ENCODE measurements around the gene HDAC8. TPM values are rescaled to one million over a fixed set of nuclear protein-coding genes. Genes with fewer than 3 reads are reported as not detected.

HDAC8 gene
- total RNA-seq, 2 experiments from 2014 or later = 23.6 to 23.8 TPM

GRCh38 chrX:72360326-72360725, 212.3 kb downstream of the HDAC8 start:
- no peak for DNase-seq
- Mint-ChIP-seq H3K27ac (no peak overlapping the region), H3K9me3 (ENCODE audit: insufficient read depth) (no peaks in the 10 kb centered on the region), H3K4me1 (ENCODE audit: low read depth) (no peaks in the 10 kb centered on the region), H3K36me3 (ENCODE audit: low read depth) (no peaks in the 10 kb centered on the region), H3K27me3 (ENCODE audit: low read depth) (no peaks in the 10 kb centered on the region), H3K4me3 (no peak overlapping the region)
- no peak for ATAC-seq
- CTCF ChIA-PET = no interaction called here
- POLR2A ChIA-PET = no interaction called here

DNA sequence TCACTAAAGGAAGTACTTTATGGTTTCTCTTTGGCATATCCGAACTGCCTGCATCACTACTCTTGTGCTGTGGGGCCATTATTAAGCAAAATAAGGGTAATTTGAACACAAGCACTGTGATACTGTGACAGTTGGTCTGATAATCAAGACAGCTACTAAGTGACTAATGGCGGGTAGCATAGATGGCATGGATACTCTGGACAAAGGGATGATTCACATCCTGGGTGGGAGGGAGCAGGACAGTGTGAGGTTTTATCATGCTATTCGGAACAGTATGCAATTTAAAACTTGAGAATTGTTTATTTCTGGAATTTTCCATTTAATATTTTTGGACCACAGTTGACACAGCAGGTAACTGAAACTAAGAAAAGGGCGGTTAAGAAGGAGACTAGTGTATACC, 214.3 kb downstream of the HDAC8 start:
- DNase-seq (no peak), ATAC-seq (no peak)
- POLR2A ChIA-PET = no interaction called here
- Mint-ChIP-seq H3K4me3 (no peak overlapping the region), H3K36me3 (ENCODE audit: low read depth) (no peaks in the 10 kb centered on the region), H3K27ac (no peak overlapping the region), H3K27me3 (ENCODE audit: low read depth) (no peaks in the 10 kb centered on the region), H3K9me3 (ENCODE audit: insufficient read depth) (no peaks in the 10 kb centered on the region), H3K4me1 (ENCODE audit: low read depth) (no peaks in the 10 kb centered on the region)
- CTCF ChIA-PET = no interaction called here

- ATAC-seq (no peak), DNase-seq (no peak)
- no peaks in the 10 kb centered on the region for H3K9me3 Mint-ChIP-seq (ENCODE audit: insufficient read depth)
- H3K27me3 Mint-ChIP-seq (ENCODE audit: low read depth) = no peaks in the 10 kb centered on the region
- H3K4me3 Mint-ChIP-seq = no peak overlapping the region
- H3K4me1 Mint-ChIP-seq (ENCODE audit: low read depth) = no peaks in the 10 kb centered on the region
- no peak overlapping the region for H3K27ac Mint-ChIP-seq
- ChIA-PET CTCF (no interaction called here), POLR2A (no interaction called here)
- peaks cover 7% of the 10 kb centered on the region for H3K36me3 Mint-ChIP-seq (ENCODE audit: low read depth)
These were observed 219.9 kb downstream of the HDAC8 start for GRCh38 chrX:72352786-72353185.

DNA sequence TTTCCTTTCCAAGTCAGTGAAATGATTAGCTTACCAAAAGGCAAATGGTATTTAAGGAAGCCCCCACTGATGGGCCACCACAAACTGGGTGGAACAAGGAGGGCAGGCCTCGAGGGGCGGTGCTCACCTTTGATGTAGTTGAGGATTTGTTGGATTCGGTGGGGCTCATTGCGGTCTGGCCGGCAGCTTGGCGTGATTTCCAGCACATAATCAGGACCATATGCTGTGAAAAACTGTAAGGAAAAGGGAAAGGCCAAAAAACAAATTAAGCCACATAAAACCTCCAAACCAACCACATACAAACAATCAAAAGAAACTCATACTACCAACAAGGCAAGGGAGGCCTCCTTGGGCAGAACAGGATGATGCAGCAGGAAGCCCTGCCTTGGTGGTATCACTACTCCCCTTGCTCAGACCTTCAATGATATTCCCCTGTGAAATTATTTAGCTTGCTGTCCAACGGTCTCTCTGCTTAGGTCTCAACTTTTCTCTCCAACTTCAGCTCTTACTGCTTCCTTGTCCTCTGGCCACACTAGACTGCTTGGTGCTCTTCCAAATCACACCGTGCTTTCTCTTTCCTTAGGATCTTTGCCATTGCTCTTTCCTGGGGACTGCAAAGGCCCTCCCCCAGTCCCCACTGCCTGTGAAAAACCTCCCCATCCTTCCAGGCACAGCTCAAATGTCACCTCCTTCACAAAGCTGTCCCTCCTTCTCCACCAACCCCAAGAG, 220.9 kb downstream of the HDAC8 start:
- Mint-ChIP-seq H3K9me3 (ENCODE audit: insufficient read depth) (no peaks in the 10 kb centered on the region), H3K27ac (no peak overlapping the region), H3K27me3 (ENCODE audit: low read depth) (no peaks in the 10 kb centered on the region), H3K4me3 (no peak overlapping the region), H3K36me3 (ENCODE audit: low read depth) (peaks cover 7% of the 10 kb centered on the region), H3K4me1 (ENCODE audit: low read depth) (no peaks in the 10 kb centered on the region)
- ATAC-seq (no peak), DNase-seq (no peak)
- ChIA-PET CTCF (no interaction called here), POLR2A (no interaction called here)

DNA sequence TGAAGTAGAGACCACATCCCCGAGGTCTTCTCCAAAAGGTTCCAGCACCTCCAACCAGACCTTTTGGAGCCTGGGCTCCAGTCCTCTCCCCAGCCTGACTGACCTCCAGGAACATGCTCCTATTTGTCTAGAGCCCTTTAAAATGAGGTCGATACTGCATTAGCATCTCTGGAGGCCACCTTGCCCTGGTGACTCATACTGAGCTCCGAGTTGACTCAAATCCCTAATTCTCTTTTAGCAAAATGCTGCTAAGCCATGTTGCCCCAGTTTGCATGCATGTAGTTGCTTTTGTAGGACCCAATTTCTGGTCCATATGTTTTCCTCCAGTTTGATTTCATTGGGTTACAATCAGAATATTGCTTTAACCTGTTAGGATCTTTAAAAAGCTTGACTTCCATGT, 223.5 kb downstream of the HDAC8 start:
- H3K27ac Mint-ChIP-seq = no peak overlapping the region
- ChIA-PET CTCF (no interaction called here), POLR2A (no interaction called here)
- DNase-seq = no peak
- H3K4me1 Mint-ChIP-seq (ENCODE audit: low read depth) = no peaks in the 10 kb centered on the region
- no peaks in the 10 kb centered on the region for H3K9me3 Mint-ChIP-seq (ENCODE audit: insufficient read depth)
- ATAC-seq = no peak
- H3K36me3 Mint-ChIP-seq (ENCODE audit: low read depth) = peaks cover 7% of the 10 kb centered on the region
- H3K4me3 Mint-ChIP-seq = no peak overlapping the region
- no peaks in the 10 kb centered on the region for H3K27me3 Mint-ChIP-seq (ENCODE audit: low read depth)

DNA sequence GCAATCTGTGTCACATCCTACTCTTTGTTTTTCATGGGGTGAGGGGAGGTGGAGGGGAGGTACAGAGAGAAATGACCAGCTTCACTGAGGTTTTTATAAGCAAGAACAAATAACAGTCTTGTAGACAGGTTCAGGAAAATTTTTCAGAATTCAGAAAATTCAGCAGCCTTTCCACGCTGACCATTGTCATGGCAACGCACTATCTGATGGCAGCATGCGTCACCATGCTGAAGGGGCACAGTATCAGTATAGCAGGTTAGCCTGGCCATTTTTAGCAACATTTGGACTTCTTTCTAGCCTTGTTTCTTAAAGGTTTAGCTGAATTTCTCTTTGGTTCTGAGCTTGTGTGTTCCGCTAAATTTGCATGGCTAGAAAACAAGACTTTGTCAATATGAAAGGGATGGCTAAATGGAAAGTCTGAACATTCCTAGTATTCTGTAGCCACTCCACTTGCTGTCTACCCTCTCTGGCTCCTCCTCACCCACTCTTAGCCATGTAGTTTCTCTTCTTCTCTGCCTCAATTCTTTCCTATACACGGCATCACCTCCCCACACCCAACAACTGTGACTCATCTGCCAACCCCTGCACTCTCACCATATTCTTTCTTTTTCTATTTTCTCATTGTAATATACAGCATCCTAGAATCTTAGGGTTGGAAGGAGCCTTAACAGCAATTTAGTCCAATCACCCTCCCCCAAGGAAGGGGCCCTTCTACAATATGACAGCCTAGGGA, 224.2 kb downstream of the HDAC8 start:
- no peak overlapping the region for H3K27ac Mint-ChIP-seq
- H3K9me3 Mint-ChIP-seq (ENCODE audit: insufficient read depth) = no peaks in the 10 kb centered on the region
- H3K36me3 Mint-ChIP-seq (ENCODE audit: low read depth) = peaks cover 7% of the 10 kb centered on the region
- no peaks in the 10 kb centered on the region for H3K27me3 Mint-ChIP-seq (ENCODE audit: low read depth)
- DNase-seq (no peak), ATAC-seq (no peak)
- H3K4me3 Mint-ChIP-seq = no peak overlapping the region
- H3K4me1 Mint-ChIP-seq (ENCODE audit: low read depth) = no peaks in the 10 kb centered on the region
- ChIA-PET POLR2A (no interaction called here), CTCF (no interaction called here)

DNA sequence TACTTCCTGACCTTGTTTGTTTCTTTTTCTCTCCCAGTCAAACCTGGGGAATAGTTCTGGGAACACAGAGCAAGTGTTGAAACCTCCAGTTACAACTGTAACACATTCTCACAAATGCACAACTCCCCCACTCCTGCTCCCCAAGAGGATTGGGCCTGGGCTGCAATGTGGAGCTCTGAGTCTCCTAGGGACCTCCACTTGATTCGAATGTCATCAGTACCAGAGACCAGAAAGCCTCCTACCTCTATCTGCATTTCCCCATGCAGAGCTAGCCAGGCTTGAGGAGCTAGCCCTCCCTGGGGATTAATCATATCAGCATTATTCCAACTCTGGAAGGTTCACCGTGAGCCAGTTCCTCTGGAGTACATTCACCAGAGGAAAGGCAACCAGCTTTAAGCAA, 225.3 kb downstream of the HDAC8 start:
- POLR2A ChIA-PET = no interaction called here
- ATAC-seq (no peak), DNase-seq (no peak)
- Mint-ChIP-seq H3K27ac (no peak overlapping the region), H3K4me1 (ENCODE audit: low read depth) (no peaks in the 10 kb centered on the region), H3K27me3 (ENCODE audit: low read depth) (no peaks in the 10 kb centered on the region), H3K9me3 (ENCODE audit: insufficient read depth) (no peaks in the 10 kb centered on the region), H3K4me3 (no peak overlapping the region), H3K36me3 (ENCODE audit: low read depth) (peaks cover 7% of the 10 kb centered on the region)
- CTCF ChIA-PET = no interaction called here

- H3K4me1 Mint-ChIP-seq (ENCODE audit: low read depth) = no peaks in the 10 kb centered on the region
- peaks cover 7% of the 10 kb centered on the region for H3K36me3 Mint-ChIP-seq (ENCODE audit: low read depth)
- no peak for ATAC-seq
- no peak overlapping the region for H3K4me3 Mint-ChIP-seq
- POLR2A ChIA-PET = no interaction called here
- CTCF ChIA-PET = no interaction called here
- H3K27me3 Mint-ChIP-seq (ENCODE audit: low read depth) = no peaks in the 10 kb centered on the region
- H3K27ac Mint-ChIP-seq = no peak overlapping the region
- no peaks in the 10 kb centered on the region for H3K9me3 Mint-ChIP-seq (ENCODE audit: insufficient read depth)
- no peak for DNase-seq
These were observed 226.2 kb downstream of the HDAC8 start for GRCh38 chrX:72346302-72346949.

- POLR2A ChIA-PET = interaction anchor here (0.5 kb wide), 1 partner anchor 15 kb away, joined by 3 read pairs; no protein-coding TSS in a partner anchor
- Mint-ChIP-seq H3K27me3 (ENCODE audit: low read depth) (no peaks in the 10 kb centered on the region), H3K4me1 (ENCODE audit: low read depth) (no peaks in the 10 kb centered on the region), H3K27ac (no peak overlapping the region), H3K4me3 (no peak overlapping the region), H3K9me3 (ENCODE audit: insufficient read depth) (no peaks in the 10 kb centered on the region), H3K36me3 (ENCODE audit: low read depth) (peaks cover 2% of the 10 kb centered on the region)
- DNase-seq (no peak), ATAC-seq (no peak)
- CTCF ChIA-PET = interaction anchor here (1.8 kb wide), 1 partner anchor 63 kb away, joined by 4 read pairs; the partner anchor contains the start of gene RPS4X
These were observed 232.0 kb downstream of the HDAC8 start for GRCh38 chrX:72340626-72341025.

DNA sequence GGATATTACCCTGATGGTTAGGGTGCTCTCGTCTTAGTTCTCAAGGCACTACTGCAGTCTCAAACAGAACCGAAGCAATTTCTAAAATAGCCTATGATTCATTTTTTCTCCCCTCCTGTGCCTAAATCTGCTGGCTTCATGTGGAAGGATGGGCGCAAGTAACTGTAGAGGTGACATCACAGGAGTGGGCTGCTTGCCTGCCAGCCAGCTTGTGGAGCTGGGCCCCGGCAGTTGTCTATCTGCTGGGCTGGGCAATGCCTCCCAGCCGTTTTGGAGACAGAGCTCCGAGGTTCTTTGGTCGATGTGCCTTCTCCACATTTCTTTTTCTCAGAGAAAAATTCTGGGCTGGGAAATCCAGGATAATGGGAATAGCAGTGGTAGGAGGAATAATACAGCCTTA, 232.6 kb downstream of the HDAC8 start:
- Mint-ChIP-seq H3K4me1 (ENCODE audit: low read depth) (no peaks in the 10 kb centered on the region), H3K4me3 (no peak overlapping the region), H3K27ac (no peak overlapping the region), H3K27me3 (ENCODE audit: low read depth) (no peaks in the 10 kb centered on the region), H3K36me3 (ENCODE audit: low read depth) (peaks cover 2% of the 10 kb centered on the region), H3K9me3 (ENCODE audit: insufficient read depth) (no peaks in the 10 kb centered on the region)
- no peak for DNase-seq
- ATAC-seq = no peak
- CTCF ChIA-PET = no interaction called here
- POLR2A ChIA-PET = interaction anchor here (0.5 kb wide), 1 partner anchor 15 kb away, joined by 3 read pairs; no protein-coding TSS in a partner anchor

DNA sequence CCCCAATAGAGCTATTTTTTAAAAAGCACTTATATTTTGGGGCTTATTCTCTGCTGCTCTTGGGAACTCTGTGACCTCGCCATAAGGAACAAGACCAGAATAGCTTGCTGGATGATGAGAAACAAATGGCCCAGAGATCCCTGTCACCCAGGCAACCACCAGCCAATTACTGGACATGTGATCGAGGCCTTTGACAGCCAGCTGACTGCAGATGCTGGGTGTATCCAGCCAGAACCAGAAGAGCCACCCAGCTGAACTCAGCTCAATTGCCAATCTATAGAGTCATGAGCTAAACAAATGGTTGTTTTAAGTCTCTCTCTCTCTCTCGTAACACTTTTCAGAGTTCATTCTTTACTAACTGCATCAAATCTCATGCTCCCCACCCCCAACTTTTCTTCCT, 242.5 kb downstream of the HDAC8 start:
- H3K4me3 Mint-ChIP-seq = no peak overlapping the region
- H3K9me3 Mint-ChIP-seq (ENCODE audit: insufficient read depth) = no peaks in the 10 kb centered on the region
- H3K4me1 Mint-ChIP-seq (ENCODE audit: low read depth) = no peaks in the 10 kb centered on the region
- H3K36me3 Mint-ChIP-seq (ENCODE audit: low read depth) = peaks cover 5% of the 10 kb centered on the region
- no peak for ATAC-seq
- no peak for DNase-seq
- CTCF ChIA-PET = no interaction called here
- H3K27ac Mint-ChIP-seq = no peak overlapping the region
- H3K27me3 Mint-ChIP-seq (ENCODE audit: low read depth) = no peaks in the 10 kb centered on the region
- POLR2A ChIA-PET = no interaction called here

DNA sequence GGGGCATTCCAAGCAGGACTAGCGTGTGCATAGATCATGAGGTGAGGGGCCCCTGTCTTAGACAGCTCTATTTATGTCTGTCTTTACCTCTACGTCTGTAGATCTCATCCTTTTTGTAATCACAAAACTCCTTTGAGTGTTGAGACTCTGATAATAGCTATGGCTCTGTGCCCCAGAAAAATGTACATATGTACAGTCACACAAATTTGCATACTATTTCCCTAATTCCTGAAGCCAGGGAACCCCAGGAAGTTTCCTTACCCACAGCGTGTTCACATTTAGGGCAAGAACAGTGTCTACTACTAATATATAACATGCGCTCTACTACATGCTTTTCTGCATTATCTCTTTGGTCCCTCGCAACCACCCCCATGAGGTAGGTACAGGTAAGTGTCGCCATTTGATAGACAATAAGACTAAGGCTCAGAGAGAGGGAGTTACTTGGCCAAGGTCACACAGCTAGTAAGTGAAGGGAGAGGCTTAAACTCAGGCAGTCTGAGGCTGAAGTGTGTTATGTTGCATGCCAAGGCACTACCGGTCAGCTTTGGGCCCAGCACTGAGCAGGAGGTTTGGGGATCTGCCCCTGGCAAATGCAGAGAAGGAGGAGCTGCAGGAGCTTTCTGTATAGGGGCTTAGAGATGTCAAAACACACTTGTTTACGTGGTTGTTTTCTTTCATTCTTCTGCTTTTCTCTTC, 245.9 kb downstream of the HDAC8 start:
- ATAC-seq (no peak), DNase-seq (no peak)
- H3K4me3 Mint-ChIP-seq = no peak overlapping the region
- CTCF ChIA-PET = no interaction called here
- H3K36me3 Mint-ChIP-seq (ENCODE audit: low read depth) = peaks cover 3% of the 10 kb centered on the region
- no peaks in the 10 kb centered on the region for H3K27me3 Mint-ChIP-seq (ENCODE audit: low read depth)
- H3K9me3 Mint-ChIP-seq (ENCODE audit: insufficient read depth) = no peaks in the 10 kb centered on the region
- POLR2A ChIA-PET = no interaction called here
- H3K27ac Mint-ChIP-seq = no peak overlapping the region
- no peaks in the 10 kb centered on the region for H3K4me1 Mint-ChIP-seq (ENCODE audit: low read depth)
